GM19193 (cell line): ENCODE results near the gene ADH1A.

Source experiments
- POLR2A ChIP-seq: IDR thresholded peaks from 4 replicates; pipeline ENCODE4 v1.6.1; 2011; ENCODE audit not compliant: insufficient read depth, insufficient read length; ENCODE audit errors: extremely low read depth

Gene ADH1A

DNA sequence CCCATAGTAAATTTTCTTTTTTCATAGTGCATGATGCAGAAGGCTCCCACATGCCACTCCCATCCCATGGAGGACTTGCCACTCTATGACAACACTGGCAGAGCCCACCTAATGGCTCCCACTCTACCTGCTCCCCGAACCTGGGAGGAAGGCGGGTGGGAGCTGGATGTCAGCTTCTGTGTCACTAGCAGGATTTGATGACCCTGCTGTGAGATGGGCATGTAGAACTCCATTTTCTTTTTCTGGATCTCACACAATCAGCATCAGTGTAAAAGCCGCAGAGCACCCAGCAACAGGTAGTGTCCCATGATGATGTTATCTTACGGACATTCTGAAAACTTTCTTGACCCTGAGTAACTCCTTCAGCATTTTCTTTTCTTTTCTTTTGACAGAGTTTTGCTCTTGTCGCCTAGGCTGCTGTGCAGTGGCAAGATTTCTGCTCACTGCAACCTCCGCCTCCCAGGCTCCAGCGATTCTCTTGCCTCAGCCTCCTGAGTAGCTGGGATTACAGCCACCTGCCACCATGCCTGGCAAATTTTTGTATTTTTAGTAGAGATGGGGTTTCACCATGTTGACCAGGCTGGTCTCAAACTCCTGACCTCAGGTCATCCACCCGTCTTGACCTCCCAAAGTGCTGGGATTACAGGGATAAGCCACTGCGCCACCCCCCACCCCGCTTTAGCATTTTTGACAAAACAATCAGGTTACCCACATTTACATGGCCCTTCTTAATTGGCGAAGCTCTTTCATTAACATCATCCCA lies 15.0 kb upstream of the ADH1A start:
- no peak for TF ChIP-seq POLR2A

DNA sequence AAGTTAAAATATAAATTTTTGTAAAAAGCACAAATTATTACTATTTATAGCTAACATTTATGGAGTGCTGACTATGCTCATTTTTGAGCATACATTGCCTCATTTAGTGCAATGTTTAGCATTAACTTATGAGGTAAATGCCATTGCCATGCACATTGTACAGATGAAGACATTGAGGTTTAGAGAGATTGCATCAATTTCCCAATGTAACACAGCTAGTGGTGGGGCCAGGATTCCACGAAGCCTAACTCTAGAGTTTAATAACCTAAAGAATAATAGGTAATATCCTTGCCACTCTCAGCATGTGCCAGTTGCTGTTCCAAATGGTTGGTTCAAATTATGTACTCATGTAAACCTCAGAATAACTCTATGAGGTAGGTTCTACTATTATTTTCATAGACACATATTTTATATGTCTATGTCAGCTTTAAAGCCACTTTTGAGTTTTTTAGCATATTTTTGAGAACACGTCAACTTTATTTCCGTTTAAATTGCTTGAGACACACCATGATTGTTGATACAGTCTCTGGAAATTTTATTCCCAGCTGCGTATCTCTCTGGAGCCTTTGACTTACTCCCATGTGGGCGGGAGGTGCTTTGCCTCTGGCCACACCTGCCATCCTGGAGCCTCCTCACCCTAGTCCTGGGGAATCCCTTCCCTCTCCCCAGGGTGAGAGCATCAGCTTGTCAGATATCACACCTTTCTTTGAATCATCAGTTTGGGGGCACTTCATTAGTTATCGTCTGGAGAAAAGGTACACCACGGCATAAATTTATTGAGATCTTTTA lies 10.8 kb upstream of the ADH1A start:
- TF ChIP-seq POLR2A = no peak

- TF ChIP-seq POLR2A = no peak
Measured at GRCh38 chr4:99300934-99301333, 10.1 kb upstream of the ADH1A start.

DNA sequence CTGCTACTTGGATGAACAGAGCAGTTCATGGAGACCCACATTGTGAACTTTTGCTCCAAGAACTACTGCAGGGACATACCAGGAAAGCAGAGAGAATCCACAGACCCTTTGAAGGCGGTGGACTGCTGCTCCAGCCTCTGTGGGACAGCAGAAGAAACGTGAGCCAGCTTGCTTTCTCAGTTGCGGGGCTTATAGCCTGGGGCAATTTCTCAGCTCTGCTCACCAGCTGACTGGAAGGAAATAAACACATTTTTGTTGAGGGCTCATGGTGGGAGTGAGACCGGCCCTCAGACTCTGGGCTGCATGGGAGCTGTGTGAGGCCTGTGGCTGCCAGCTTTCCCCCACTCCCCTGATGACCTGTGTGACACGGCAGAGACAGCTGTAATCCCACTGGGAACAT lies 2.6 kb upstream of the ADH1A start:
- no peak for TF ChIP-seq POLR2A

- no peak for TF ChIP-seq POLR2A
Measured at GRCh38 chr4:99285387-99285786, 5.4 kb downstream of the ADH1A start.

DNA sequence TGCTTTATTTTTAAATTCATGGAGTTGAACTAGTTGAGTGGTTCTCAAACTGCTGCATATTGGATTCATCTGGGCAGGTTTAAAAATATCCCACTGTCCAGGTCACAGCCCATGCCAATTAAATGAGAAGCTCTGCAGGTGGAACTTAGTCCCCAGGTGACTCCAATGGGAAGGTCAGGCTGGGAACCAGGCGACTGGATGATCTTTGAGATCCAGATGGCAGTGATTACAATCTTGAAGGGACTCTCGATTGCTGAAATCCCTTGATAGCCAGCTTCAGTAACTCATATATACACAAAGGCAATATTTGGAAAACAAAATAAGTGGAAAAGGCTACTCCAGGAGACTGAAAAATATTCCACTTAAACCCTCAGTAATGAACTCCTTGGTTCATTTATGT lies 8.1 kb downstream of the ADH1A start:
- no peak for TF ChIP-seq POLR2A

- no peak for TF ChIP-seq POLR2A
Measured at GRCh38 chr4:99281261-99281660, 9.5 kb downstream of the ADH1A start.

GRCh38 chr4:99276417-99276816 lies 14.4 kb downstream of the ADH1A start:
- TF ChIP-seq POLR2A = no peak

DNA sequence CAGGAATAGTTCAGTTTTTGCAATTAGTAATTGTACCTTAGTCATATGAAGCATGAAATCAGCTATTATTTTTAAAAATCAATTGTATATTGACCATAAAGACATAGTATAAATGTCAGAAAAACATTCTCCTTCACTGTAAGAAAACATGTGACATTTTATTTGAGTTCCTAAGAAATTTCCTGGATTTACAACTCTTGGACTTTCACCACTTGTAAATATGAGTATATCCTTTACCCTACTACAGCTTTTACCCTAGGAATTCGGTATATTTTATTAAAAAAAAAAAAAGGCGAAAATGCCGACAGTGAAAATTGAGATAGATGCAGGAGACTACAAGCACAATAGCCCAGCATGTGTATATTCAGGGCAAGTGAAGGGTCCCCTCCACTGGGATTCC lies 14.9 kb downstream of the ADH1A start:
- no peak for TF ChIP-seq POLR2A

- no peak for TF ChIP-seq POLR2A
Measured at GRCh38 chr4:99275050-99275449, 15.7 kb downstream of the ADH1A start.

DNA sequence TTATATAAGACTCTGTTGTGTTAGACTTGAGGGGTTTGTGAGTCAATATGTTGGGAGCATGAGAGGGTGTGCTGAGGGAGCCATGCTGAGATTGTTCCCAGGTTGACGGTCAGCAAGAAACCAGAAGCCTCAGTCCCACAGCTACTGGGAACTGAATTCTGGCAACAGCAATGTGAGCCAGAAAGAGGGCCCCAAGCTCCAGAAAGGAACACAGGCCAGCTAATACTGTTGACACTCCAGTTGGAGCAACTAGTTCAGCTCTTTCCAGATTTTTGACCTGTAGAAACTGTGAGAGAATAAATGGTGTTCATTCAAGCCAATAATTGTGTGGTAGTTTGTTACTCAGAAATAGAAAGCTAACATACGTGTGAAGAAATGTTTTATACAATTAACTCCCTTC lies 17.1 kb downstream of the ADH1A start:
- TF ChIP-seq POLR2A = no peak

- TF ChIP-seq POLR2A = no peak
Measured at GRCh38 chr4:99264927-99265326, 25.9 kb downstream of the ADH1A start.

DNA sequence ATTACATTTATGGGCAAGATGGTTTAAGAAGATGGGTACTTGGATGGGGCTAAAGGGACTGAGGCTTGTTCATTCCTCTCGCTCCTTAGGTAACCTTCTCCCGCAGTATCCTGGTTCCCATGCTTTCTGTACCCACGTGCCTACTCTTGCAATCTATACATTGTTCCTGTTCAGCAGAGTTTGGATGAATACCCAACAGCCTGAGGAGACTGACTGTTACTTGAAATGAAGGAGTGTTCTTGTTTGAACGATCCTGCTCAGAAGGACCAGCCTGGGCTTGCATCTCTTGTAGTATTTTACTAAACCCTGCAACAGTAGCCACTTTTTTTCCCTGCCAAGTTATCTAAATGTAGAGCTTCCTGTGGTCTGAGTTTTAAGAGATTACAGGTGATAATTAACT lies 38.0 kb downstream of the ADH1A start:
- TF ChIP-seq POLR2A = no peak

- TF ChIP-seq POLR2A = no peak
Measured at GRCh38 chr4:99248714-99249113, 42.1 kb downstream of the ADH1A start.

- TF ChIP-seq POLR2A = no peak
Measured at GRCh38 chr4:99235955-99236354, 54.8 kb downstream of the ADH1A start.

DNA sequence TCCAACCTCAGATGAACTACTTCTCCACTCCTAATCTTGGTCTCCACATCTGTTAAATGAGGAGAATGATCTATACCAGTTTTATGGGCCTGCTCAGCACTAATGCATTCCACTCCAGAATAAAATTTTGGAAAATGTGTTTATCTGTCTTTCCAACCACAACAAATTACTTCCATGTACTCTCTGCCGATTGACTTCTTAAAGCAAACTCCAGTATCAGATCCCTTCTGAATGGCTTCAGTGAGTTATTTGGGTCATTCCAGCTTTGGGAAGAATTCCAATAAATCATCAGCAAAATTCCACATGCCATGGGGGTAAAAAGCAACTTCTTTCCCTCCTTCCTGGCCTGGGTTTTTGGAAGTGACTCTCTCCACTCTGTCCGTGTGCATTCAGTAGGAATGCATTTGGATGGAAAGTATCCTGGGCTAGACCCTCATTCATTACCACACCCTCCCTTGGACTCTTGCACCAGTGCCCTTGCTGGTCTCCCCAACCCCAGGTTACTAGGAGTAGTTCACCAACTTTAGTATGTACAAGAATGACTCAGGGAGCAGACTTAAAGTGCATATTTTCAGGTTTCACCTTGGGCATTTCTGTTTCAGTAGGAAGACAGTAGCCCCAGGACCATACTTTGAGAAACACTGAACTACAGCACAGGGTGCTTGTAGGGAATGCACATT lies 56.3 kb downstream of the ADH1A start:
- no peak for TF ChIP-seq POLR2A
